HL-60 (cell line): ENCODE measurements around the gene PRSS48.

ENCODE experiments used
- CTCF ChIP-seq: IDR thresholded peaks from one replicate; pipeline ENCODE4 v1.5.1; 2011; ENCODE audit warnings: low read length, control low read depth, inconsistent platforms; ENCODE audit not compliant: insufficient read depth
- GABPA ChIP-seq: IDR thresholded peaks from 2 replicates; pipeline ENCODE4 v1.6.1; 2012; ENCODE audit warnings: low read depth
- POLR2AphosphoS5 ChIP-seq: IDR thresholded peaks from 2 replicates; pipeline ENCODE4 v1.6.1; 2012; ENCODE audit warnings: low read depth
- REST ChIP-seq: IDR thresholded peaks from 2 replicates; pipeline ENCODE4 v1.6.1; 2012; ENCODE audit warnings: low read depth; ENCODE audit not compliant: insufficient replicate concordance
- SPI1 ChIP-seq: IDR thresholded peaks from 2 replicates; pipeline ENCODE4 v1.6.1; 2012; ENCODE audit warnings: low read depth, mild to moderate bottlenecking, borderline replicate concordance

DNA sequence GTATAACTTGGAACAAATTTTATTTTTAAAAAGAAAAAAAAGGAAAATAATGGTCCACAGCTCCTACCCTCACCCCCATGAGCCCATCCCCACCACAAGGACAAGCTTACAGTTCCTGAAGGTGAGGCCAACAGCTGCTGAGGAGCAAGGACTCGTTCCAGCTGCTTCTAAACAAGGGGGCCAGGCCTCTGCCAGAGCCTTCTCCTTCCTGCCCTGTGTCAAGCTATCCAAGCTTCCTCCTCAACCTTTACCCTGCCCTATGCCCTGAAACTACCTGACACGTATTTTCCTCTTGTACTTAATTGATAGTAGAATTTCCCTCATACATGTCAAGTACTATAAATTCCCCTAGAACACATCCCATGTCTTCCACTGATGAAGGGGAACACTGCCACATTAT, 39.7 kb downstream of the PRSS48 start:
- TF ChIP-seq CTCF (no peak), REST (no peak), GABPA (no peak), POLR2AphosphoS5 (no peak), SPI1 (no peak)
